K562 (cell line): ENCODE measurements around the gene ANKZF1. TPM values are rescaled to one million over a fixed set of nuclear protein-coding genes. Genes with fewer than 3 reads are reported as not detected.

Experiments
- CCNT2 ChIP-seq: IDR thresholded peaks from 2 replicates; pipeline ENCODE4 v1.6.1; 2011; ENCODE audit warnings: borderline replicate concordance, low read depth, mild to moderate bottlenecking, moderate library complexity, mixed read lengths, low read length; ENCODE audit not compliant: insufficient read length; ENCODE audit errors: extremely low read depth
- GTF2A2 ChIP-seq: IDR thresholded peaks from 2 replicates; pipeline ENCODE4 v1.6.1; 2016; ENCODE audit warnings: mild to moderate bottlenecking, missing genetic modification characterization, missing compliant biosample characterization
- LCOR ChIP-seq: sonication (generic); formaldehyde crosslinking; IDR thresholded peaks from 2 replicates; pipeline ENCODE4 v1.8.0; 2022; ENCODE audit warnings: mild to moderate bottlenecking, missing genetic modification reagents
- MEIS2 ChIP-seq: fragments of 450-650 bp; IDR thresholded peaks from 2 replicates; pipeline ENCODE4 v1.6.1; 2014; ENCODE audit warnings: mild to moderate bottlenecking; ENCODE audit not compliant: partially characterized antibody
- RBM25 ChIP-seq: fragments of 200-400 bp; formaldehyde crosslinking; IDR thresholded peaks from 2 replicates; pipeline ENCODE4 v1.6.1; 2018; ENCODE audit warnings: low read length, low read depth, moderate library complexity; ENCODE audit not compliant: severe bottlenecking
- RFX1 ChIP-seq: fragments of 450-650 bp; IDR thresholded peaks from 2 replicates; pipeline ENCODE4 v1.6.1; 2016; ENCODE audit warnings: mild to moderate bottlenecking, moderate library complexity
- SMARCC2 ChIP-seq: fragments of 450-650 bp; IDR thresholded peaks from 2 replicates; pipeline ENCODE4 v1.6.1; 2017; ENCODE audit warnings: antibody characterized with exemption, moderate library complexity, mild to moderate bottlenecking, low read depth
- SOX6 ChIP-seq: fragments of 450-650 bp; IDR thresholded peaks from 2 replicates; pipeline ENCODE4 v1.6.1; 2014; ENCODE audit warnings: mild to moderate bottlenecking
- SUPT5H ChIP-seq: fragments of 450-650 bp; IDR thresholded peaks from 2 replicates; pipeline ENCODE4 v1.6.1; 2016
- TOE1 ChIP-seq, 2 experiments: fragments of 450-650 bp in 1 of 2; sonication (generic) in 1 of 2; formaldehyde crosslinking in 1 of 2; IDR thresholded peaks; 2 replicates each; pipeline versions ENCODE4 v1.7.1 to v1.8.0; 2016 to 2022; ENCODE audit warnings: borderline replicate concordance in 2 of 2, mild to moderate bottlenecking in 2 of 2, antibody characterized with exemption in 1 of 2, inconsistent platforms in 1 of 2, low read depth in 1 of 2, missing genetic modification reagents in 1 of 2, moderate library complexity in 1 of 2
- ZEB2 ChIP-seq: fragments of 450-650 bp; IDR thresholded peaks from 2 replicates; pipeline ENCODE4 v1.6.1; 2016
- ZFX ChIP-seq: sonication (generic); formaldehyde crosslinking; IDR thresholded peaks from 2 replicates; pipeline ENCODE4 v1.8.0; 2022; ENCODE audit warnings: mild to moderate bottlenecking, missing genetic modification reagents, moderate library complexity
- ZNF134 ChIP-seq: fragments of 250-450 bp; sonication (Bioruptor Pico); conservative IDR thresholded peaks from 2 replicates; pipeline ENCODE4 v1.4.0; 2020
- ZNF444 ChIP-seq: fragments of 250-450 bp; sonication (Bioruptor Pico); IDR thresholded peaks from 2 replicates; pipeline ENCODE4 v1.4.0; 2020; ENCODE audit warnings: mild to moderate bottlenecking, moderate library complexity
- ZNF766 ChIP-seq: fragments of 200-800 bp; sonication (Bioruptor generic); conservative IDR thresholded peaks from 2 replicates; pipeline ENCODE4 v1.6.1; 2016; ENCODE audit warnings: missing genetic modification characterization, missing compliant biosample characterization
- polyA plus RNA-seq, 8 experiments: library from polyadenylated mRNA; depleted of rRNA in 4 of 8; stranded (reverse) in 5 of 8; unstranded in 3 of 8; fragments of >200 nt; fragmentation: Nextera tagmentation in 2 of 8; fragmentation: Illumina TruSeq in 1 of 8; extraction: Ambion mirVana in 2 of 8; extraction: Trizol in 1 of 8; gene quantifications; 2 replicates each; pipeline versions ENCODE4 v1.2.1 to v1.2.3, GENCODE V29; 2011 to 2014; ENCODE audit warnings: inconsistent platforms in 1 of 8, missing spikeins in 1 of 8
- total RNA-seq, 7 experiments: library from RNA; depleted of rRNA in 6 of 7; stranded (reverse); fragments of >200 nt in 6 of 7; fragmentation: Illumina TruSeq in 2 of 7; extraction: Trizol in 2 of 7; gene quantifications; 2 replicates each; pipeline versions ENCODE4 v1.2.1 to v1.2.3, GENCODE V29; 2011 to 2021; ENCODE audit warnings: low replicate concordance in 1 of 7
- TF ChIP-seq, protein P1 (sequence below): sonication (generic); formaldehyde crosslinking; IDR thresholded peaks from 2 replicates; pipeline ENCODE4 v1.9.0; 2022; ENCODE audit warnings: mild to moderate bottlenecking, missing genetic modification reagents

Gene ANKZF1
- total and polyA plus RNA-seq, 9 of the 15 experiments (the other 6 are each of a cell fraction or from before 2014, with no cell fraction given): 3.1 to 60.6 (median 31.0) TPM

DNA sequence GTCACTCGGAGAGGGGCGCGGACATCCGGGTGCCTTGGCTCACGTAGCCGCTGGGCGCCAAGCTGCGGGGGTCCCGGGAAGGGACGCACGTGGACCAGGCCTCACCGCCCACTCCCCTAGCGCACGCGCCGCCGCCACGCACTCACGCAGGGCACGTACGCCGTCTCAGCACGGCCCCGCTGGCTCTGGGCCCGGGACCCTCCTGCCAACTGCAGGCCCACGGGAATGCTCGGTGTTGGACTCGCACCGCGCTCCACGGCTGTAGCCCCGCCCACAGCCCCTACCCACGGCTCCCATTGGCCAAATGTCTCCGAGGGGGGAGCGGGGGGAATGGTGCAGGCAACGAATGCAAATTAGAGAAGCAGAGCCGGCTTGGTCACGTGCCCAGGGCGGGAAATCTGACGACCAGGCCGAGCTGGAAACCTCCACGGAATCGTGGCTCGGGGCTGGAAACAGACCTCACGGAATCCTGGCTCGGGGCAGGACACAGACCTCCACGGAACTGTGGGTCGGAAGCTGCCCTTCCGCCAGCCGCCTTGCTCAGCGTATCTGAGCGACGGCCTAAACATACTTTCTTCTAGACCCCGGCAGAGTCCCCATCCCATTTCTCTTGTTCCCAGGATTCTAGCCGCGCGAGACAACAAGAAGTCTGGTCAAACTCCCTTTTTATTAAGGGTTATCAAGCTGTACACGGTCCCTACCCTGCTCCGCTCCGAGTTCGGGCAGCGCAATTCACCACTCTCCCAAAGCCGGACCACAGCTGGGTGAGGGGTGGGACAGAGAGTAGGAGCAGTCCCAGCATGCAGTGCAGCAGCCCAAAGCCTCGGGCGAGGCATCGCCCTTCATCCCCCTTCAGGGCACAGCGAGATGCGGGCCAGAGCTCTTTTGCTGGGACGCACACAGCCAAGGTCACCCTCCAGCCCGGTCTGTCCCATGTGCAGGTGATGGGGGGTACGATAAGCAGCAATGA, 10.6 kb upstream of the ANKZF1 start, which contains the start of gene ABCB6 (continued):
- TF ChIP-seq ZNF134 (no peak), TOE1 (IDR thresholded peaks at IDR 0.05; ENCODE audit: borderline replicate concordance) (peak; percentile 95), TOE1 (CRISPR knock-in tag; IDR thresholded peaks at IDR 0.05; ENCODE audit: borderline replicate concordance, low read depth) (no peak), ZEB2 (no peak), RFX1 (no peak), ZNF766 (CRISPR knock-in tag) (no peak), GTF2A2 (tag) (no peak), SOX6 (no peak; the same call in 1 of the 2 replicates), MEIS2 (no peak), CCNT2 (peak; percentile 61), RBM25 (no peak), ZFX (peak; percentile 84), ZNF444 (no peak), SUPT5H (peak; percentile 83), SMARCC2 (no peak), LCOR (CRISPR knock-in tag) (peak; percentile 42; the same call in 1 of the 2 replicates)
- TF ChIP-seq, protein P1, sequence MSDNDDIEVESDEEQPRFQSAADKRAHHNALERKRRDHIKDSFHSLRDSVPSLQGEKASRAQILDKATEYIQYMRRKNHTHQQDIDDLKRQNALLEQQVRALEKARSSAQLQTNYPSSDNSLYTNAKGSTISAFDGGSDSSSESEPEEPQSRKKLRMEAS (CRISPR knock-in tag): peak; percentile 95
